Gastrocnemius medialis (tissue), 4 donors: Measurements from ENCODE around the gene SLC9A5.

Experiments used
- CTCF ChIP-seq, 5 experiments: fragments of 450-650 bp in 3 of 5; fragments of 200-600 bp in 2 of 5; sonication (generic) in 2 of 5; IDR thresholded peaks in 4 of 5; conservative IDR thresholded peaks in 1 of 5; 1 replicate in 4 of 5; 2 replicates in 1 of 5; pipeline ENCODE4 v1.5.1; 2016 to 2019; ENCODE audit warnings: antibody characterized with exemption in 5 of 5, mild to moderate bottlenecking in 3 of 5, moderate library complexity in 3 of 5
- POLR2A ChIP-seq, 2 donors: fragments of 450-650 bp; IDR thresholded peaks; one replicate each; pipeline ENCODE4 v1.6.1; 2017; ENCODE audit warnings: antibody characterized with exemption in 2 of 2, mild to moderate bottlenecking in 2 of 2, moderate library complexity in 2 of 2

- TF ChIP-seq CTCF (IDR thresholded peaks at IDR 0.05 in 4 of 5, conservative IDR thresholded peaks at IDR 0.05 in 1 of 5) (no peak), POLR2A (IDR thresholded peaks at IDR 0.05) (no peak)
Measured at GRCh38 chr16:67207249-67208091, 41.3 kb upstream of the SLC9A5 start.
